NOMO-1 treated with DMSO at 0.1 percent for 48 hours (cell line): ENCODE measurements around the gene S1PR3.
A peak's percentile ranks its signal among the peaks of the same experiment; 100 is the strongest.

ENCODE experiments used
- DNase-seq: peaks from one replicate; lab custom pipeline; 2025; ENCODE audit not compliant: unreplicated experiment; lab: John Stamatoyannopoulos, UW

Gene S1PR3

DNA sequence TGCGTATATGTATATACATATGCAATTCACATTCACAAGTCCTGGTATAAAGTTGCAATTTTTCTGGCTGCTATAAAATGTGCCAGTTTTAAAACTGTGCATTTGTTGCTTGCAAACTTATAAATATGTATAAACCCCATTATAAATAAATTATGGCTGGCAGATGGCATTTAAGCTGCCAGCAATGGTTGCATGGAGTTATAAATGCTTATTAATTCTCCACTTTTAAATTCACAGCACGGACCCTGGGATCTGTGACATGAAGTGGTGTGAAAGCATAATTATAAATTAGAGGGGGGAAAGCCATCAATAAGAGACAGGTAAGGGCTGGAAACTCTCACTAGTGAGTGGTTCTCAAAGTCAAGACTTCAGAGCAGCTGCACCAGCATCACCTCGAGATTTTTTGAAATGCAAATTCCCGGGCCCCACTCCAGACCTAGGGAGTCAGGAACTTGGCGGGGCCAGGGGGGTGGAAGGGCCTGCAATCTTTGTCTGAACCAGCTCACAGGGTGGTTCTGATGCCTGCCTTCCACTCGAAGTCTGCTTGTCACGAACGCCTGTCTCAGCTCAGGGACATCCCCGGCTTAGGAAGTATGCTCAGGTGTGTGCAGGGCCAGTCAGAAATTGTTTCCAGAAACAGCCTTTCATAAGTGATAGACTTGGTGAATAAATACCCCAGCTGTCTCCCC is 16.9 kb downstream of the S1PR3 start:
- DNase-seq = no peak

DNA sequence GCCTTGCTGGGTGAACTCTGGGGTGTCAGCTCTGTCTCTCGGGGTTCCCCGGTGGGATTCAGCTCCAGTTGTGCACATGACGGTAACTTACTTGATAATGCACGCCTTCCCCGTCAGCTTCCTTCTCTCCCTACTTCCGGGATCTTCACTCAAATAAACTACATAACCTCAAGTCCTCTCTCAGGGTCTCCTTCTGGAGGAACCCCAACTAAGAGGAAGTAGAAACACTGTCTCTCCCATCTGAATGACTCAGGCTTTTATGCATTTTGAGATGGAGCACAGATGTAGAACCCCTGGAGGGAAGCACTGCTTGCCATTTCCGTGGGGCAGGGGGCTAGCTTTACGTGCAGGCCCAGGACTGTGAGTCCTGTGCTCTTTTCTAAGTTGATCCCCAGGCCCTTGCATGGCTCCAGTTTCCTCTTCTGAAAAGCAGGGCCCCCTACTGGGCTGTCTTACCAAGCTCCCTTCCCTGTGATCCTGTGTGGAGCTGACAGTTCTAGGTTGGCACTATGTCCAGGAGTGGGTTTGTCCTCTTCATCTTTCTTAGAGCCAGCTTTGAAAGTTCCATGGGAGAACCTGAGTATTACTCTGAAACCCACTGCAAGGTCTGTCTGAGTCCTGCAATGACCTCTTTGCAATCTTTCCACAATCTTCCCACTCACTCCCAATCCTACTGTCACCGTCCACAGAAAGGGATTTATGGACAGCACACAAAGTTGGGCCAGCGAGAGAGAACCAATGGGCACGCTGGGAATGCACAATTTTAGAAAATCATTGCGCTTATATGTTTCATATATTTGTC is 17.7 kb downstream of the S1PR3 start:
- DNase-seq = peak; percentile 46

DNA sequence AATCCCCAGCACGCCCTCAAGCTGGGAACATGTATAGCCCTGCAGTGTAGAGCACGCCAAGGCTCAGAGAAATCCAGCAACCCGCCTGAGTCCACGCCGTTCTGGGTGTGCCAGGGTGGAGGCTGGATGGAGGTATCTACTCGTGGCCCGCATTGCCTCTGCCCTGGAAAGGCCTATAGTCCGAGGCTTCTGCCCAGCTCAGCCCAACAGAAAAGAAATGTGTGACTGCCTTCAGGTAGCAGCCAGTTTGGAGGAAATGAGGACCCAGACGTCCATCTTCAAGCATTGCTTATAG is 18.2 kb downstream of the S1PR3 start:
- DNase-seq = no peak

DNA sequence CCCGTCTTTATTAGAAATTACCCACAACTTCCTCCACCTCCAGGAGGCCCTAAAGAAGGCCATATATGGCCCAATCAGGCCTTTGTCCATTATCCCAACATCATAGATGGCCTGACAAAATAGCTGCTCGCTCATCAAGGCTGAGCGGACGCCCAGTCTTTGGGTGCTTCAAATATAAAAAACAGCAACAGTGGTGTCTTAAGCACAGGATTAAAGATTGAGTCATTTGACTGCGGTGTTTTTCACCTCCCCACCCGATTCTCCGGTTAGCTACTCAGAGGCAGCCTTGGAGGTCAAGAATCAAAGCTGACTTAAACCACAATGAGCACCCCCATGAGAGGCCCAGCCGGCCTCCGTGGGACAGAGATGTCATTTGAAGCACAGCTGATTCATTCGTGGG is 18.8 kb downstream of the S1PR3 start:
- DNase-seq = no peak

DNA sequence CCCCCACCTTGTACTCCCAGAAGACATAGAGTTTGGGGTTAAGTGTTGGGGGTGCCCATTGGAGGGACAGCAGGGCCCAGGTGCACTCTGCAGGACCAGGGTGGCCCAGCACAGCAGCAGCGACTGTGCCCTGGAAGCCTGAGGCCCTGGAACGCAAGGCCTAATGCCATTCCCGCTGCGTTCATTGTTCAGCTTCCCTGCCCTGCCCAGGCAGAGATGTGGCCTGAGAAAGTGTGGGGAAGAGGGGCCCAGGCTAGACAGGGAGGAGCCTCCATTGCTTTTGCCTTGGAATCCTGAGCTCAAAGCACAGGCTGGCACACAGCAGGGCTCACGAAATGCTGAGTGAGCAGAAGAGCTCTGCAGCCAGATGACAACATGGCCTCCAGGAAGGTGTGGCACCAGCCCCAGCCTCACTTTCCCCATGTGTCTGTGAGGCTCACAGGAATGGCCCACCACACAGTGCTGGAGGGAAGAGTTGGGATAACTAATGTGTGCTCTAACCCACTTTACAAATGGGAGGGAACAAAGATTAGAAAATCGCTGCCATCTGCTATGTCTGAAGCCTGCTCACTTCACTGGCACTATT is 19.4 kb downstream of the S1PR3 start:
- DNase-seq = no peak

DNA sequence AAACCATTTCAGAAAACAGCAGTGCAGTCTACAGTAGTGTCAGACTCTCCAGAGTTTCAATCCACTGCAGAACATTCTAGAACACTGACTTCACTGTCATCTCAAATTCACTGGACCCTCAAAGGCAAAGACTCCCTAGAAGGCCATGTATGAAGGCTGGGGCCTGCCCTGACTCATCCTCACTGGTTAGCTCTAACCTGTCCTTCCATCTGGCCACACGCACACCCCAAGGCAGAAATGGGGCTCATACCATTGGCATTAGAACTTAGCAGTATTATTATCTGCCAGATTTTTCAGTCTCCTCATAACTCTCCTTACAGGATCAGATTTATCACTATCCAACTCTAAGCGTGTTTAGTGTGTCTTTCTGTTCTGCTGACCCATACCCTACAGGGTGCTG is 20.4 kb downstream of the S1PR3 start:
- no peak for DNase-seq

DNA sequence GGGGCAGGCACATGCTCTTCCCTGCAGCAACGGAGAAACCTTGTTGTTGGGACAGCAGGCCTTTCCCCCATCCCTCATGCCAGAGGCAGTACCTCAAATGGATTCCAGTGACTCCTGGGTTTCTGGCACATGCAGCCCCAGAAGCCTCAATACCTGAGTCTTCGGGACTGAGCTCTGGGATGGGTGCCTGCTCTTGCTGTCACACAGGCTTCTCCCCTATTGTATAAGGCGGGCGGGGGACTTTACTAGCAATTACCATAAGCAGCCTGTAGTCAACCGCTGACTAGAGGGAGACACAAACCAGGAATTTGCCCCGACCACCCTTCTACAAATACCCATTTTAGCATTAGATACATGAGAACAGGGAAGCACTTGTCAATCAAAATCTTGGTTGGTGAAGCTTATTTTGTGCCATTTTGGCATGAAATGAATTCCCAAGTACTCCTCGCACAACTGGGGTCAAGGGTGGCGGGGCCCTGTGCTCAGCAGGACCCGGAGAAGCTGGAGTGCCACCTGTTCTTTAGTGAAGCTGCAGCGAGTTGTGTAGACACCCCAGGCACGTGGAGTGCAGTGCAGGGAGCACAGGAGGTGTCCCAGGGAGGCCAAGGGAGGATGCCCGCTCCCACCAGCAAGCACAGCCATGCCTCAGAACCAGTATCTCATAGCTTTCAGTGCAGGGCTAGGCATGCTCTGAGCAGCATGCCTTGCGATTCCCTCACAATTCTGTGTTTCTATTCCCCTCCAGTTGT is 21.2 kb downstream of the S1PR3 start:
- DNase-seq = no peak

DNA sequence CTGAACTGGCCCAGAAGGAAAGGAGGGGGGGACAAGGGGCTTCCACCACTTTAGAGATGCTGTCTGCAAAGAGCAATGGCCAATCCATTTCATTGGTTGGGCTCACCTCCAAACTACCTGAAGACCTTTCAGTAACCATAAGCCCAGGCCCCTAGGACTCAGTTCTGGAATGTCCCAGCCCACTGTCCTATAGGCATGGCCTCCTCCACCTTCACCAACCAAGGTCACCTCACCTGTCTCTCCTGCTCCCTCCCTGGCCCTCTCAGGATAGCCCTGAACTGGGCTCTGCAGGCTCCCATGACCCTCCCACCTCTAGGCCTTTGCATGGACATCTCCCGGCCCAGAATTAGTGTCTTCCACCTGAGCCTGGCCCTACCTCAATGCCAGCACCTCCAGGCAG is 22.4 kb downstream of the S1PR3 start:
- no peak for DNase-seq

DNA sequence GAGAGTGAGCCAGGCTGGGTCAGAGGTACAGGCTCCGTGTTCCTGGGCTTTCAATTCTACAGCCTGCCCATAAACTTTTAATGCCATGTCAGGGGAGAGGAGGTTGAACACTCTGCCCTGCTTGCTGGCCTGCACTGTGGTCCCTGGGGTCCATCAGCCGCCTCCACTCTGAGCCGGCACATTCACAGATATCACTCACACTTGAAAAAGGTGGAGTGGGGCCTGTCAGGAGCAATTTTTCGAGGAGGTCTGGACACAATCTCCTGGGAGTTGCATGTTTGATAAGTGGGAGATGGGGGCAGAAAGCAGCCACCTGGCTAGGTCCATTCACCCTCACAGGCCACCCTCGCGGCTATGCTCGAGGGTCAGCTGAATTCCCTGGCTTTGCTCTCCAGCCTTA is 22.9 kb downstream of the S1PR3 start:
- DNase-seq = no peak

DNA sequence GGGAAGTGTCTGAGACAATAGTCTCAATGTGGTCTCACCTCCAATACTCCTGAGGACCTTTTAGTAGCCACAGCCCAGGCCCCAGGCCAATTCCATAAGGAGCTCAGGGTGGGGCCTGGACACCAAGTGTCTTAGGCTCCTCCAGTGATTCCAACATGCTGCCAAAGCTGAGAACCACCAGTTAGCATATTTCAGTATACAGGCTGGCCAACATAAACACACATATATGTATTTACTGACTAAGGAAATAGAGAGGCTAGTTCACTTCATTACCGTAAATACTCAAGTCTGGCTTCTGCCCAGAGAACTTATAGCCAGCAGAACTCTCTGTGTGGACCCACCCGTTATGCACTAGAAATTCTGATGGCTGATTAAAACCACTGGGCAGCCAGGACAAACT is 24.1 kb downstream of the S1PR3 start:
- no peak for DNase-seq

DNA sequence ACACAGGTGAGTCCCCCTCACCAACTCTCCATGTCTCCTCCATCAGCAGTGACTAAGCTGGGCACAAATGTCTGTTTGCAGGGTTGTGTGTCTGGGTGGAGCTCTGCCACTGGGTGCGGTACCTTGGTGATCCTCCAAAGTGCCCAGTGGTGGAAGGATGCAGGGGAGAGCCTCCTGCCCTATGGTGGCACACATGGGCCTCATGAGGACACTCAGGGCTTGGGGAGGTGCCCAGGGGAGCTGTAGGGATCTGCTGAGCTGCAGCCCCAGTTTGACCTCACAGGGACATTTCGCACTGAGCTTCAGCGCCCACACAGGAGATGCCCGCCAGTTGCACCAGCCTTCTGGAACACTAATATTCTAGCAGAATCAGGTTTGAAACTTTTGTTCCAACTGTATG is 29.5 kb downstream of the S1PR3 start:
- no peak for DNase-seq

DNA sequence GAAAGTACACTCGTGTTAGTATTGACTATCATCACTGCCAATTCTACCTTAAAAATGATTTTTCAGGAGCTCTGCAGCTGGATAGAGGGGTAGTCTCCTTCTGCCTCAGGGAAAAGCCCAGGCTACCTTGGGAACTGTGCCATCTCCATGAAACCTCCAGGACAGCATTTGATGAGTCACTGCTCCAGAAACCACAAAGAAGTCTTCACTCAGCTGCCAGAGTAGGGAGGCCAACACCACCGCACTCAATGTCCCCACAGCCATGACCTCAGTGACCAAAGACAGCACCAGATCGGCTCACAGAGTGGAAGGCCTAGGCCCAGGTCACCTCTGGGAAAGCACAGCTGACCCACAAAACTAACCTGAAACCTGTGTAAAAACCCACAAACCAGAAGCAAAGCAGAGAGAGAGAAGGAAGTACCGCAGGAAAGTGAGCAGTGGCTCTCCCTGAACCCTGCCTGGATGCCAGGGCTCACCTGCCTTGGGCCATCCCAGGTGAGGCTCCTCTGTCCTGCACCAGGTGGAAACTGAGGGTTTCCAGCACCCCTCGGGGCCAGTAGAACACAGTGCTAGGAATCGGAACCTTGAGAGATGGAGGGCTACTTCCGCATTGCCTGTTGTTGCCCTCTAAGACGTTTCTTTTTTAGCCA is 30.0 kb downstream of the S1PR3 start:
- no peak for DNase-seq

DNA sequence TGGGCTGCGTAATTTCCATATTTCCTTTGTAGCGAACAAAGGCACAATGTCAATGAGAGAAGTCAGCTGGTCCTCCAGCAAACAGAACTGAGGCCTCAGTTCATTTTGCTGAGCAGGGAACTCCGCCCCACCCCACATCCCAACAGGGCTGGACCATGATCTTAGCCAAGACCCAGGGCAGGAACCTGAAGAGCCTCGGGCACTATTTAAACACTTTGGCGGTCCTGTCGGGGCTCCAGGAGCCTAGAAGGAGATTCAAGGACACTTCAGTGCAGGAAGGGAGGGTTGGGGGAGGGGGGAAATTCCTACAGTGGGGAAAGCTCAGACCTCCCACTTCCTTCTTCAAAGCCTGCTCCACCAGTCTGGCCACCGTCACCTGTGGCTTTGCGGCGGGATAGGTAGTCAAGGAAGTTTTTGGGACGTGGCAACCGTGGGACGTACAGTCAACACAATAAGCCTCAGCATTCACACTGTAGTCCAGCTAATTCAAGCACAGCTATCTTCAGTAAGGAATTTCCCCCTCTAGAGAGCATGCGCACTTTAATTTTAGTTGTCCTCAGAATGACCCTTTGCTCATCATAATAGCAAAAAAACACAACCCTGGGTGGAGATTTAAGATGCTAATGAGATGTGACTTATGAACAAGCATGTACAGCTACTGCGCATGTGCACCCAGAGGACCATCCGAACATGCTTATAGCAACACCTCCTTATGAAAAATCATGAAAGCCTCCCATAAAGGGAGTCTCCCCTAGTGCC is 30.9 kb downstream of the S1PR3 start:
- no peak for DNase-seq

DNA sequence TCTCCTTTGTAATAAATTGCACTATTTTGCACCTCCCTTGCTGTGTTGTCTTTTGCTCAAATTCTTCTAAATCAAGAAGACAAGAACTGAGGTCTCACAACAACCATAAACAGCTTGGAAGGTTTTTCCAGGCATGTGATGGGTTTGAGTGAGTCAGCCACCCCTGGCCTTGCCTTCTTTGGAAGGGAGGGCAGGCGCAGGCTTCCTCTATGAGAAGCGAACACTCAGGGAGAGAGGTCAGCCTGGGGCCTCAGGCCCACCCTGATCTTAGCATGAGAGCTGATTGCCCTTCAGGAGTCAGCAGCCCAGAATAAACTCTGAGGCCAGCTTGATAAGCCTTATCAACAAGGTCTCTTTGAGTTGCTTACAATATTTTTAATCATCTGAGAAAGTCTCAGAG is 31.6 kb downstream of the S1PR3 start:
- DNase-seq = no peak

DNA sequence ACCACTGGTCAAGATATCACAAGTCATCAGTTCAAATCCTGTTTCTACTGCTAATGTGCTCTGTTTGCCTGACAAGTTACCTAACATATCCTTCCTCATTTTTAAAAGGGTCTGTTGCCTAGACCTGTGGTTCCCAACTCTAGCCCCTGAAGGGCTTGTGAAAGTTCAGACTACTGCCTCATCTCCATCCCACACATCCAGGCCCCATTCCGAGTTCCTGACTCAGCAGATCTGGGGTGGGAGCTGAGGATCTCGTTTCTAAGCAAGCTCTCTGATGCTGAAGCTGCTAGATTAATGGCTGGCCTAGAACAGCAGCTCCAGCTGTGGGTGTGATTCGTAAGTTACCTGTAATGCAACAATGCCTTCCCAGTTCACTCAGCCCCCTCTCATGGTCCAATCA is 32.5 kb downstream of the S1PR3 start:
- DNase-seq = peak; percentile 4

DNA sequence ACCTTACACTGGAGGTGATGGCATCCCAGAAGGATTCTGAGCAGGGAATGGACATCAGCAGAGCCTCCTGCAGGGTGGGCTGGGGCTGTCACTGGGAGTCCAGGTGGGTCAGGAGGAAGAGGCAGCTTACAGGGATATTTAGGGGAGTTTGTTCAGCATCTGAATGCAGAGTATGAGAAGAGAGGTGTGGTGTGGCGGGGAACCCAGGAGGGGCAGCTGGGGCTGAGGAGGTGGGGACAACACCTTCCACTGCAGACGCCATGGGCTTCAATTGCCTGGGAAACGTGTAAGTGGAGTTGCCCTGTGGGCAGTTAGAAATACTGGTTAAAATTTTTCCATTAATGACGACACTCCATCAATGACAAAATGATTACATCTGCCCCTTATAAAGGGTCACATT is 33.5 kb downstream of the S1PR3 start:
- DNase-seq = no peak

DNA sequence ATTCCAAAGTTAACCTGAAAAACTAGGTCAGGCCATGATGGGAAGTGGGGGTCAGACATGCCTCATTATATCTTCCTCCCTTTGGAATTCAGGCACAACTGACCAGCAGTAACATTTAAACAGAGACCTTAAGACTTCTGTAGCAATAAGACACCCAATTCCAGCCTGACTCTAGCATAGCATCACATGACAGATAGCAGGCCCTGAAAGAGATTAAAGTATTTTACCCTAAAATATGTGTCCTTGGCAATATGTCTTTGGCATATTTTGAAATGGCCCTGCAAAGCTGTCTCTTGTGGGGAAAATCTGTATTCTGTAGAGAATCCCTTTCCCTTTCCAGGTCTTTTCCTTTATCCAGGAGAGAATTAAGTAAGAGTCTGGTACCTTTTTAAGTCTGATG is 34.3 kb downstream of the S1PR3 start:
- DNase-seq = no peak

DNA sequence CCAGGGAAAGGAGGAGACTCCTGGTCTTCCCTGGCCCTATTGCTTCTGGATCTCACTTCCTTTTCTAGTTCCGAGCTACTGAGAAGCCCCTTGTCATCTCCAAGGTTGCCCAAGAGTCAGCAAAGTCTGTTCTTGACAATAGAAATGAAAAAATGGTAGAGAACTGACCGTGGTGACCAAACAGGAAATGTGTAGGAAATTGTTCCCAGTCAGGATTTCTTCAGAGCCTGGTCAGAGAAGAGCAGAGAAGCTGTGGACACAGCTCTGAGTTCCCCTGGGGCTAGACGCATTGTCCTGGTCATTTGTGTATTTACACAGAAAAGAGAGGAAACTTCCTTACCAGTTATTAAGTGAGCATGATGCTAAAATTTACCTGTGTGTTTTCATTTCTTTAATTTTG is 35.6 kb downstream of the S1PR3 start:
- DNase-seq = peak; percentile 6

DNA sequence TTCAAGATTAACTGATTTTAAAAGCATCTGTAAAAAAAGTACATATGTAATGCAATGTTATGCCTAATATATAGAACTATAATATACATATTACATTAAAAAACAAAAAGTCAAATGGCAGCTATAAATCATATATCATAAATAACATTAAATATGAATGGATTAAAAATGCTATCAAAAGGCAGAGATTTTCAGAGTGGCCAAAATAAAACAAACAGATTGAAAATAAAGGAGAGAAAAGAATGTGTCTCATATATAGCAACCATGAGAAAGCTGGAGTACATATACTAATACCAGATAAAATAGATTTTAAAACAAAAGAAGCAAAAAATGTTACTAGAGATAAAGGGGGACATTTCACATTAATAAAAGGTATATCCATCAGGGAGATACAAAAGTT is 38.5 kb downstream of the S1PR3 start:
- no peak for DNase-seq

DNA sequence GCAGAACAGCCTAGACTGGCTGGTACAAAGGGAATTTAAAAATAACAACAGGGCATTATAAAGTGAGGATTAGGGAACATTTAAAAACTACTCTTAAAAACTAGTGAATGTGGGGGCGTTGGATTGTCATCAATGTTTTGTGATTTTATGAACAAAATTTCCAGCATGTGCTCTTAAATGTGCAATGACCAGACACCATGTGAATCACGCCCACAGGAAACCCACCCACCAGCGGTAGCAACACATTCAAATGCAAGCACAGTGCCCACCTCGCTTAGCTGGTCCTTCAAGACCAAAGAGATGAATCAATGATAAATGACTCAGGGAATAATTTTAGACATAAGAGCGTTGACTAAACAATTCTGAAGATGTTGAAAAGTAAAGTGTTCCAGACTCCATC is 40.9 kb downstream of the S1PR3 start:
- DNase-seq = no peak

DNA sequence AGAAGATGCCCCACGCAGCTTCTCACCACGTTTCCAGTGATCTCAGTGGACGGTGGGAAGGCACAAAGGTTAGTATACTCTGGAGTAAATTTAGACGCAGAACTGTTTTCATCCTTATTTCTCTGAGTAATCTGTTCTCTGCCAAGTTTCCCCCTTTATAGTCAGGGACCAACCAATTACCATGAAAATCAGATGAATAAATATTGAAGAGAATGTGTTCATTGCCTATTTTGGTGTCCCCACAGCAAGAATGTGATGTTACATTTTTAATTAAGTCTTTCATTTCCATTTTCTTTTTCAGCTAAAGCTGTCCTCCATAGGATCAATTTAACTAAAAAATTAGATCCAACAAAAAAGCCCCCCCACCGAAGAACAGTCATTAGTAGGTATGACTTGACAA is 41.4 kb downstream of the S1PR3 start:
- no peak for DNase-seq
